ENCODE measurements around the gene P2RX1.
A peak's percentile ranks its signal among the peaks of the same experiment; 100 is the strongest.

The P2RX1 gene

DNA sequence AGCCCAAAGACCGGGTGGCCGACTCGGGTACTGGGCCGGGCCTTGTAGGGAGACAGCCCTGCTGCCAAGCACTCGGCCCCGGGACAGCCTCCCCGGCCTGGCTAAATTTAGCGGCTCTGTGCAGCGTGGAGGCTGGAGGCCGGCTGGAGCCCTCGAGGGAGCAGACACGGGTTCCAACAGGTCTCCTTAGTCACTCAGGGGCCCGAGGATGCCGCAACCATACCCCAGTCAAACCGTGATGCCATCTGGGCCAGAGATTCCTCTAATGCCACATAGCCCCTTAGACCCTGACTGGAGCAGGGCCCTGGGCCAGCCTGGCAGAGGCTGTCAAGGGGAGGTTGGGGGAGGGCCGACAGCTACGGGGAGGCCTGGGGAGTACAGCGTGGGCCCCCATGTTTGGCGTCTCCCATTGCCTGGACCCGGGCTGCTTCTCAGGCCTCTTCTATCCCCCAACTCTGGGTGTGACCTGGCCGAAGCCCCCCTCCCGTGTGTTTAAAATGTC is 2.9 kb upstream of the P2RX1 start:
- no peaks in the 10 kb centered on the region; the same call in 1 of the 2 replicates for H3K36me3 ChIP-seq (ENCODE audit: control insufficient read depth, insufficient read depth, low read length)
- TF ChIP-seq, protein P1, sequence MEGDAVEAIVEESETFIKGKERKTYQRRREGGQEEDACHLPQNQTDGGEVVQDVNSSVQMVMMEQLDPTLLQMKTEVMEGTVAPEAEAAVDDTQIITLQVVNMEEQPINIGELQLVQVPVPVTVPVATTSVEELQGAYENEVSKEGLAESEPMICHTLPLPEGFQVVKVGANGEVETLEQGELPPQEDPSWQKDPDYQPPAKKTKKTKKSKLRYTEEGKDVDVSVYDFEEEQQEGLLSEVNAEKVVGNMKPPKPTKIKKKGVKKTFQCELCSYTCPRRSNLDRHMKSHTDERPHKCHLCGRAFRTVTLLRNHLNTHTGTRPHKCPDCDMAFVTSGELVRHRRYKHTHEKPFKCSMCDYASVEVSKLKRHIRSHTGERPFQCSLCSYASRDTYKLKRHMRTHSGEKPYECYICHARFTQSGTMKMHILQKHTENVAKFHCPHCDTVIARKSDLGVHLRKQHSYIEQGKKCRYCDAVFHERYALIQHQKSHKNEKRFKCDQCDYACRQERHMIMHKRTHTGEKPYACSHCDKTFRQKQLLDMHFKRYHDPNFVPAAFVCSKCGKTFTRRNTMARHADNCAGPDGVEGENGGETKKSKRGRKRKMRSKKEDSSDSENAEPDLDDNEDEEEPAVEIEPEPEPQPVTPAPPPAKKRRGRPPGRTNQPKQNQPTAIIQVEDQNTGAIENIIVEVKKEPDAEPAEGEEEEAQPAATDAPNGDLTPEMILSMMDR (IDR thresholded peaks at IDR 0.05; ENCODE audit: insufficient read depth, low read length, poor library complexity, severe bottlenecking), result no peak
- no peak overlapping the region for H3K4me3 ChIP-seq (replicated peaks; ENCODE audit: low read depth, low read length)
- no peaks in the 10 kb centered on the region for H3K27me3 ChIP-seq (replicated peaks; ENCODE audit: control insufficient read depth, insufficient read depth, low read length)
- no peak for DNase-seq (ENCODE audit: extremely low read depth, insufficient read length)

DNA sequence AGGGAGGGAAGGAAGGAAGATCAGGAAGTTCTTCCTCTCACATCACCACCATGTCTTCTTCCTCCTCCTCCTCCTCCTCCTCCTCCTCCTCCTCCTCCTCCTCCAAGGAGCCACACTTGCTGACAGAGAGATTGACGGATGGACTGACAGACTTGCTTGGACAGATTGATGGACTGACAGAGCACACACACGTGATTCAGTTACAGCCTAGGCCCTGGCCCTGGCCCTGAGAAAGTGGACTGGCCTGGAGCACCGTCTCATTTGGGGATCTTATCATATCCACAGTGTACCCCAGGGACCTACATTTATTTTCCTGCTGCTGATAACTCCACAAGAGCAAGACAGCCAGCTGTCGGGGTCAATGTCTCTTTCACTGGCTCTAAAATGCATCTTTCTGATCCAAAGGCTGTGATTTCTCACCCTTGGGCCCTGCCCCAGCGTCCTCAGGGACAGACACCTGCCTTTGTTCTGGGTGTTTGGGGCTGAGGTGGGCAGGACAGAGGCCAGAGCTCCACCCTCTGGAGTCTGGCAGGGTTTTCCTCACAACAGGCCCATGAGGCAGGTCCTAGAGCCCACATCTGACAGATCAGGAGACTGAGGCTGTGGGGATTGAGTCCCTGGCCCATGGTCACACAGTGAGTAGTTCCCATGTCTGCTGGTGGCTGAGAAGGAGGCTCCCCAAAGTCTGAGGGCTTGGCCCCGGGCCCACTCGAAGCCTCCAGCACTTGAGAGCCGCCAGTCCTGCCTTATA is 2.3 kb upstream of the P2RX1 start:
- TF ChIP-seq, protein P1 (IDR thresholded peaks at IDR 0.05; ENCODE audit: insufficient read depth, low read length, poor library complexity, severe bottlenecking), result no peak
- no peaks in the 10 kb centered on the region; the same call in 1 of the 2 replicates for H3K36me3 ChIP-seq (ENCODE audit: control insufficient read depth, insufficient read depth, low read length)
- no peak for DNase-seq (ENCODE audit: extremely low read depth, insufficient read length)
- H3K4me3 ChIP-seq (replicated peaks; ENCODE audit: low read depth, low read length), result no peak overlapping the region
- no peaks in the 10 kb centered on the region for H3K27me3 ChIP-seq (replicated peaks; ENCODE audit: control insufficient read depth, insufficient read depth, low read length)

DNA sequence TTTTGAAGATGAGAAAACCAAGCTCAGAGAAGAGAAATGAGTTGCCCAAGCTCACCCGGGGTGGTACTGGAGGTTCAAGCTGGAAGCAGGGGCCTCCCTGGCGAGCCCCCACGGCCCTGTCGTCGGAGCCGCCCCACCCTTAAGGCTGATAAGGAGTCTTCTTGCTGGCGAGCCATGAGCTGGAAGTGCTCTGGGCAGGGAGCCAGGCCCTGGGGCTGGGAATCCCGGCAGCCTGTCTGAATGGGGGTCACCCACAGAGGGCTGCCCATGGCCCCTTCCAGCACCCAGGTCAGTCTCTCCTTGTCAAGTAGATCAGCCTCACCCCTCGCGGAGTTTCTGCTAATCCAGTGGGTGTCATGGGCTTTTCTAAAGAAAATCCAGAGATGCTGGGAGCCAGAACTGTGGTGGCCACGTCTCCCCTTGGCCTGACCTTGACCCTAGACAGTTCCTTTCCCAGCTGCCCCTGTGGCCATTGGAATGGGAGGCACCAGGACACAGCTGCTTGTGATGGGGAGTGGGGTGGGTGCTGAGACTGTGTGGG is 1.2 kb upstream of the P2RX1 start:
- no peaks in the 10 kb centered on the region for H3K36me3 ChIP-seq (ENCODE audit: control insufficient read depth, insufficient read depth, low read length)
- no peak overlapping the region for H3K4me3 ChIP-seq (replicated peaks; ENCODE audit: low read depth, low read length)
- no peak for DNase-seq (ENCODE audit: extremely low read depth, insufficient read length)
- TF ChIP-seq, protein P1 (IDR thresholded peaks at IDR 0.05; ENCODE audit: insufficient read depth, low read length, poor library complexity, severe bottlenecking), result no peak
- H3K27me3 ChIP-seq (replicated peaks; ENCODE audit: control insufficient read depth, insufficient read depth, low read length), result no peaks in the 10 kb centered on the region

DNA sequence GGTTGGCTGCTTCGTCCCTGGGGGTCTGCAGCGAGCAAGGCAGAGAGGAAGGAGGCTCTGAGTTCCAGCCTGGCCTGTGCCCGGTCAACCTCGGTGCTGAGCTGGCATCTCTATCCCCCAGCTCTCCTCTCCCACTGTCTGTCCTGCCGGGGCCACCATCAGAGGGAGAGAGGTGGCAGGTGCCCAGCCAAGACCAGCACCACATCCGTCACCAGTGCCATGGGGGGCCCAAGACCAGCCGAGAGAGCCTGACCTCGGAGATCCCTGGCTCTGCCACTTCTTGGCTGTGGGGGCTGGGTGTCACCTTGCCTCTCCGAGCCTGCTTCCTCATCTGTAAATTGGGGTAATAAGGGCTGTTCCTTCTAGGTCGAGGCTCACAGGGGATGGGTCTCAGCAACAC is 560 bp upstream of the P2RX1 start:
- Histone ChIP-seq H3K36me3 (ENCODE audit: control insufficient read depth, insufficient read depth, low read length) (no peaks in the 10 kb centered on the region), H3K4me3 (replicated peaks; ENCODE audit: low read depth, low read length) (no peak overlapping the region), H3K27me3 (replicated peaks; ENCODE audit: control insufficient read depth, insufficient read depth, low read length) (no peaks in the 10 kb centered on the region)
- no peak for DNase-seq (ENCODE audit: extremely low read depth, insufficient read length)
- TF ChIP-seq, protein P1 (IDR thresholded peaks at IDR 0.05; ENCODE audit: insufficient read depth, low read length, poor library complexity, severe bottlenecking), result no peak

DNA sequence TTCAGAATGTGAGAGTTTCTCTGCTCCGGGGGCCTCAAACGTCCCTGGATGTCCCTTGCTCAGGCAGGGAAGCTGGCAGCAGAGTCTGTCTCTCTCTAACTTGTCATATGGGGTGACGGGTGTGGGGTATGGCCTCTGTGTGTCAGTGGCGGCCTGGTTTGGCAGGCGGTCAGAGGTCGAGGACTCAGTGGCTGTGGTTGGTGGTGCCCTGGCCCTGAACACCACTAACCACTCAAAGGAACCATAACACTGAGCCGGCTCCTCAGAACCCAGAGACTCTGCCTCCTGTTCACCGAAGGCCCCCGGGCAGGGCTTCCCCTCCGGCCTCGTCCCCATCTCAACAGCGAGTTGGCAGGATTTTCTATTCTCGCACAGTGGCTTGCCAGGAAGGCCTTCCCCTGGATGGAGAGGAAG is 677 bp downstream of the P2RX1 start:
- Histone ChIP-seq H3K27me3 (replicated peaks; ENCODE audit: control insufficient read depth, insufficient read depth, low read length) (no peaks in the 10 kb centered on the region), H3K4me3 (replicated peaks; ENCODE audit: low read depth, low read length) (no peak overlapping the region), H3K36me3 (ENCODE audit: control insufficient read depth, insufficient read depth, low read length) (no peaks in the 10 kb centered on the region)
- DNase-seq (ENCODE audit: extremely low read depth, insufficient read length), result peak; percentile 65
- TF ChIP-seq, protein P1 (IDR thresholded peaks at IDR 0.05; ENCODE audit: insufficient read depth, low read length, poor library complexity, severe bottlenecking), result no peak
